Uterus (tissue), 2 donors: ENCODE data around the gene PTH1R.
"Not testable (repeated sequence)": the region's sequence is repeated elsewhere in the genome, so short reads cannot be mapped to it uniquely, and the experiment has no call there.

ENCODE experiments used
- POLR2A ChIP-seq, 2 donors: fragments of 450-650 bp; IDR thresholded peaks; one replicate each; pipeline ENCODE4 v1.6.1; 2016; ENCODE audit warnings: antibody characterized with exemption in 2 of 2, mild to moderate bottlenecking in 1 of 2, moderate library complexity in 1 of 2
- TF ChIP-seq, protein P1 (sequence below), 4 experiments: fragments of 200-600 bp in 2 of 4; fragments of 450-650 bp in 2 of 4; sonication (generic) in 2 of 4; IDR thresholded peaks; one replicate each; pipeline ENCODE4 v1.5.1; 2016 to 2019; ENCODE audit warnings: antibody characterized with exemption in 4 of 4, mild to moderate bottlenecking in 2 of 4, moderate library complexity in 1 of 4

- TF ChIP-seq, protein P1, sequence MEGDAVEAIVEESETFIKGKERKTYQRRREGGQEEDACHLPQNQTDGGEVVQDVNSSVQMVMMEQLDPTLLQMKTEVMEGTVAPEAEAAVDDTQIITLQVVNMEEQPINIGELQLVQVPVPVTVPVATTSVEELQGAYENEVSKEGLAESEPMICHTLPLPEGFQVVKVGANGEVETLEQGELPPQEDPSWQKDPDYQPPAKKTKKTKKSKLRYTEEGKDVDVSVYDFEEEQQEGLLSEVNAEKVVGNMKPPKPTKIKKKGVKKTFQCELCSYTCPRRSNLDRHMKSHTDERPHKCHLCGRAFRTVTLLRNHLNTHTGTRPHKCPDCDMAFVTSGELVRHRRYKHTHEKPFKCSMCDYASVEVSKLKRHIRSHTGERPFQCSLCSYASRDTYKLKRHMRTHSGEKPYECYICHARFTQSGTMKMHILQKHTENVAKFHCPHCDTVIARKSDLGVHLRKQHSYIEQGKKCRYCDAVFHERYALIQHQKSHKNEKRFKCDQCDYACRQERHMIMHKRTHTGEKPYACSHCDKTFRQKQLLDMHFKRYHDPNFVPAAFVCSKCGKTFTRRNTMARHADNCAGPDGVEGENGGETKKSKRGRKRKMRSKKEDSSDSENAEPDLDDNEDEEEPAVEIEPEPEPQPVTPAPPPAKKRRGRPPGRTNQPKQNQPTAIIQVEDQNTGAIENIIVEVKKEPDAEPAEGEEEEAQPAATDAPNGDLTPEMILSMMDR (IDR thresholded peaks at IDR 0.05), result not testable (repeated sequence)
- TF ChIP-seq POLR2A (IDR thresholded peaks at IDR 0.05), result not testable (repeated sequence)
Observed at GRCh38 chr3:46910914-46911313, 33.4 kb downstream of the PTH1R start.
